CD4-positive, alpha-beta T cell treated with Interleukin-12 subunit alpha and Interleukin-12 subunit beta, for 1 hour (primary cell): ENCODE results near the gene SEC63.
A peak's percentile ranks its signal among the peaks of the same experiment; 100 is the strongest.
"Not testable (repeated sequence)": the region's sequence is repeated elsewhere in the genome, so short reads cannot be mapped to it uniquely, and the experiment has no call there.

Source experiments
- DNase-seq: peaks from one replicate; pipeline ENCODE4 v3.0.0-alpha.2; 2020

SEC63 gene, protein sequence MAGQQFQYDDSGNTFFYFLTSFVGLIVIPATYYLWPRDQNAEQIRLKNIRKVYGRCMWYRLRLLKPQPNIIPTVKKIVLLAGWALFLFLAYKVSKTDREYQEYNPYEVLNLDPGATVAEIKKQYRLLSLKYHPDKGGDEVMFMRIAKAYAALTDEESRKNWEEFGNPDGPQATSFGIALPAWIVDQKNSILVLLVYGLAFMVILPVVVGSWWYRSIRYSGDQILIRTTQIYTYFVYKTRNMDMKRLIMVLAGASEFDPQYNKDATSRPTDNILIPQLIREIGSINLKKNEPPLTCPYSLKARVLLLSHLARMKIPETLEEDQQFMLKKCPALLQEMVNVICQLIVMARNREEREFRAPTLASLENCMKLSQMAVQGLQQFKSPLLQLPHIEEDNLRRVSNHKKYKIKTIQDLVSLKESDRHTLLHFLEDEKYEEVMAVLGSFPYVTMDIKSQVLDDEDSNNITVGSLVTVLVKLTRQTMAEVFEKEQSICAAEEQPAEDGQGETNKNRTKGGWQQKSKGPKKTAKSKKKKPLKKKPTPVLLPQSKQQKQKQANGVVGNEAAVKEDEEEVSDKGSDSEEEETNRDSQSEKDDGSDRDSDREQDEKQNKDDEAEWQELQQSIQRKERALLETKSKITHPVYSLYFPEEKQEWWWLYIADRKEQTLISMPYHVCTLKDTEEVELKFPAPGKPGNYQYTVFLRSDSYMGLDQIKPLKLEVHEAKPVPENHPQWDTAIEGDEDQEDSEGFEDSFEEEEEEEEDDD

DNA sequence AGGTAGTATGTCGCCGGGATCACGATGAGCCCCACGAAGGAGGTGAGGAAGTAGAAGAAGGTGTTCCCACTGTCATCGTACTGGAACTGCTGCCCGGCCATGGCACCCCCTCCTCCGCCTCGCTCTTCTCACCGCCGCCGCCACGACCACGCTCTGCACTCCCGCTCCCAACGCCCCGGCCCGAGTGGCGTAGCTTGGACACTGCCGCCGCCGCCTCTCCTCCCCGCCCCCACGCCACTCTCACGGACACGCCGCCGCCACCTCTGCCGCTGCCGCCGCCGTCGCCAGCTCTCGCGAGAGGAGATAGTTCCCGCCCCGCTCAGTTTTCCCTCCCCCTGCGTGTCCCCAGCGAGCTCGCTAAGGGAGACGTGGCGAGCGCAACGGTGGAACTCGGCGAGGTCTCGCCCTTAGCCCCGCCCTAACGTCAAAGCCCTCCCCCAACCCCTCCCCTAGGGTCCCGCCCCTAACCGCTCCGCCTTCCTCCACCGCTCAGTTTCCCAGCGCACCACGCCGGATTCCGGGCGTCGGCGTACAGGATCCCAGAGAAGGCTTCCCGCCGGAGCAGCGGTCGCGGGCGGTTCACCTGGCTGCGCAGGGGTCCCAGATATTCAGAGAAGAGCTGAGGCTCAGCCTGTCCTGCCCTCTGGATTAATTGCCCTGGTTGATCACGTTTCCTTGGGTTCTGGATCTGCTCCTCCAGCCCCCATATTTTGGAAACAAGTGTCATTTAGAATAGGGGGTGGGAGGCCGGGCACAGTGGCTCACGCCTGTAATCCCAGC is at the start of gene SEC63:
Gene SEC63 (minus strand): TSS at position 300 of the 780 bp plus-strand sequence. CDS start 199 bp downstream, at position 101.
- DNase-seq: peak; percentile 98

DNA sequence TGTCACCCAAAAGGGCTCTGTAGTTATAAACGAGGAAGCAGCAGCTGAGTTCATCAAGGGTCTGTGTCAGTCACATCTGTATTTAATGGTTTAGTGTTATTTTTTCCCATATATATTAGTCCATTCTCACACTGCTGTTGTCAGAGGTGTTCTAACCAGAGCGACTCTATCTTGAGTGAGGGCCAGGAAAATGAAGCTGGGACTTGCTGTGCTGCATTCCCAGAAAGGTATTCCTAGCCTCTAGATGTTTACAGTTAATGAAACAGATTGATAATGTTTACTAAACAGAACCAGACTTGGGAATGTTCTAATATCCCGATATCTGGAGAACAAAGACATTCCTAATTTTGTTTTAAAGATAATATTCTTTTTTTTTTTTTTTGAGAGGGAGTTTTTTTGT is 48.0 kb upstream of the SEC63 start:
- DNase-seq: no peak

DNA sequence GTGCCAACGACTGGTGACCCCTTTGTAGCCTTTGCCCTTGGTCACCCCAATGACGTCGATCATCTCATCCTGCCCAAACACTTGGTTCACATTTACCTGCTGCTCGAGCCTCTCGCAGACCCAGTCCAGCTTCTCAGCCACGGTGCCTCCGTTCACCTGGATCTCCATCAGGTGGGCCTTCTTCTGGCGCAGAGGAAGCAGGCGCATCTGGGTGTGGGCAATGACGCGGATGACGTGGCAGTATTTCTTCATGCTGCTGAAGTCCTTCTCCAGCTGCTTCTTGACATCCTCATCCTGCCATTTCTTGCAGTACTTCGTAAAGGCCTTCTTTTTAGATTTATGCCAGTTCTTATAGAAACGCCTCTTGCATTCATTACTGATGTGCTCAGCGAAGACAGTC is 46.9 kb upstream of the SEC63 start:
- no peak for DNase-seq

DNA sequence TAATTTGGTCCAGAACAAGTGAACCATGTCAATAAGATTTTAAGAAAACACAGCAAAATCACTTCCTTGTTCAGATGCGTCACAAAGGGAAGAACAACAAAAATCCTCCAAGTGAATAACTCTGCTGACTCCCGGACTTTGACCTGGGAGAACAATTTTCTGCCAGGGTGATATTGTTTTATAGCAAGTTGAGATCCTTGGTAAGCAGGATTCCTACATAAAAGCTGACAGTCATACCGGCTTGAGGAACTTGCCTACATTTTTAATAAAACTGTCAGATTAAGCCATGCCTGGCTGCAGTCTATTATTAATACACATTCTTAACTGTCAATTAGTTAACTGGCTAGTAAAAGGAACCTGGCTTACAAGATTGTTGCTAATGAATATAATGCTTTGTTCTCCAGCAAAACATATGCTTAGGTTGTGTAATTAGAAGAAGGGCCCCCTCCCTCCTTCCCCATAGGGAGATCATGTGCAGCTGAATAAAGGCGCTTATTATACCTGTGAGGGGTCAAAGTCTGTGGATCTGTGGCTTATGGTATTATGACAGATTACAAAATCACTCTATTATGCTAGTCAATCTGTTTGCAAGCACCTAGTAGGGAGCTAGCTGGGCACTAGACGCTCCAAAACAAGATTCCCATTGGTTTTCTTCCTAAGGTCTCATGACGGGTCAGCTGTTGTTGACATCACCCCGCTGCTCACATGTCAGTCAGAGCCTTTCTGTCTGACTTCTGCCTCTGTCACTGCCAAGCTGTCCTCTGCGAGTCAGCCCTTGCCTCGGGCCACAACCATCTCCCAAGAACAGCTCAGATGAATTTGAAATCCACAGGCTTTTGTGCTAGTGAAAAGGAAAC is 44.6 kb upstream of the SEC63 start:
- DNase-seq: no peak

DNA sequence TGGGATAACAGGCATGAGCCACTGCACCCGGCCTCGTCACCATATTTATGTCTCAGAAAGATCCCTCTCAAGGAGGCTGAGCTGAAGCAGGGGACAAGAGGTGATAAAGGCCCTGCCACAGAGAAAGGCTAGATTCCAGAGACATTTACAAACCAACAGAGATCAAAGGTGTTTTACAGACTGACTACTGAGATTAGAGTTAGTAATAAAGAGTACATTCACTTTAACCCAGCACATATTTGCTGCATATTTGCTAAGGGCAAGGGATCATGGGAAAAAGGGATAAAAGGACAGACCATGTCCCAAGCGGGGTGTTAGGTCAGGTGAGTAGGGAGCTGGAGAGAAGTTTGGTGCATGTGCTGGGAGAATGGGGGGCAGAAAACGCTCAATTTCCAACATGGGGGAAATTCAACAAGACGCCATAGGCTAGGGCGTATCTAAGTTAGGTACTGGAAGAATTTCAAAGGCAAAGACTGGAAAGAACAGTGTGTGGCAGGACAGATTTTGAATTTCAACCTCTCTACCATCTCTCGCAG is 43.8 kb upstream of the SEC63 start:
- DNase-seq: no peak

DNA sequence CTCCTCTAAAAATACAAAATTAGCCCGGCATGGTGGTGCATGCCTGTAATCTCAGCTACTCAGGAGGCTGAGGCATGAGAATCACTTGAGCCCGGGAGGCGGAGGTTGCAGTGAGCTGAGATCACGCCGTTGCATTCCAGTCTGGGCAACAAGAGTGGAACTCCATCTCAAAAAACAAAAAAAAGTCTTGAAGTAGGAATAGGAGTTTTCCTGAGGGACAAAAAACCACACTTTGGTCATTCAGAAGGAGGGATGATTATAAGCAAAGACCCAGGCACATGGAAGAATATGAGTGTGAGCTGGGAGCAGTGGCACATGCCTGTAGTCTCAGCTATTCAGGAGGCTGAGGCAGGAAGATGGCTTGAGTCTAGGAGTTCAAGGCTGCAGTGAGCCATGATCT is 42.3 kb upstream of the SEC63 start:
- not testable (repeated sequence) for DNase-seq

DNA sequence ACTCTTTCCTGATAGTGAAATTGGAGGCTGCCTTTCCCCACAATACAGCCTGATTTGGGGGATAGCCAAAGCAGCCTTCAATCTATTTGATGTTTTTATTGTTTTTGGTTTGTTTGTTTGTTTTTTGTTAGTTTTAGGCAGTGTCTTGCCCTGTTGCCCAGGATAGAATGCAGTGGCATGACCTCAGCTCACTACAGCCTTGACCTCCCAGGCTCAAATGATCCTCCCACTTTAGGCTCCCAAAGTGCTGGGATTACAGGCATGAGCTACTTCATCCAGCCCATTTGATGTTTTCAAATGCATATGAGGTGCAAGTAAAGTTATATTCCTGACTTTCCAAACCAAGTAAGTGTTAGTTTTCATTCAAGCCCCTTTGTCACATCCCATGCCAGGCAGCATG is 41.3 kb upstream of the SEC63 start:
- DNase-seq: no peak

DNA sequence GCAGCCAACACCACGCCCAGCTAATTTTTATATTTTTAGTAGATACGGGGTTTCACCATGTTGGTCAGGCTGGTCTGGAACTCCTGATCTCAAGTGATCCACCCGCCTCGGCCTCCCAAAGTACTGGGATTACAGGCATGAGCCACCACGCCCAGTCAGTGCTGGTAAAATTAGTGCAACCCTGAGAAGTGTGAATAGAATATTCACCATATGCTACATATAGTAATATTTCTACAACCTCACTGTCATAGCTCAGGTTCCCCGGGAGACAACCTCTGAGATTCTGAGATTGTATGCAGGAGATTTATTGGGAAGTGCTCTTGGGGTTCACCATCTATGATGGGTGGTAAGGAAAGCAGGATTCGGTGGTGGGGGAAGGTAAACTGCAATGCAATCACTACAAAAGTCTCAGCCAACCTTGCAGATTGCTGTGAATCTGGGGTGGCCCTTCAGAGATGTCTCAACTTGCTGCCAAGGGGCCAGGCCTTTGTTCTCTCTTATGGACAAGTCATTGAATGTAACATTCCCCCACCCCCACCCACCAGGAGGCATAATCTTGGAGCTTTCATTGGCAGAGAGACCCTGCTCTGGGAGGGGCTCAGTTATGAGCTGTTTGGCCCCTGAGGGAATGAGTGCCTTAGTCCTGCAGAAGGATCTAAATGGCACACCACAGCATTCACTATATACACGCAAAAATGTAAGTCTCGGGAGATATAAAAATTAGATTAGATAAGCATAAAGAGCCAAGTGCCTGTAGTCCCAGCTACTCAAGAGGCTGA is 34.0 kb upstream of the SEC63 start:
- DNase-seq: no peak

DNA sequence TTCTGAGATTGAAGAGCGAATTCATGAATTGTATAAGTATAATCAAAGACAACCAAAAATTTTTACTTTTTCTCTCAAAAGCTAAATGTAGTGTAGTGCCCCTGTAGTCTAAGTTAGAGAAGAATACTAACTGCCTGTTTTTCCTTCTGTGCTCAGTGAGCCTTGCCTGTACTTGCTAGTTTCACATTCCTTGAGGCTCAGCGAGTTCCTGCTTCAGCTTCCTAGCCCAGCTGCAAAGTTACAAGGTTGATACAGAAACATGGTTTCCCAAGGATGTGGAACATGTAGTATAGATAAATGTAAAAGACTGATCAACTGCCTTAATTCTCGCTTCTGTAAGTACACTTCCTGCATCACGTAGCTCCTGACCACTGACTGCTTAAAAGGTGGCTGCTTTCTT is 33.1 kb upstream of the SEC63 start:
- DNase-seq: no peak

DNA sequence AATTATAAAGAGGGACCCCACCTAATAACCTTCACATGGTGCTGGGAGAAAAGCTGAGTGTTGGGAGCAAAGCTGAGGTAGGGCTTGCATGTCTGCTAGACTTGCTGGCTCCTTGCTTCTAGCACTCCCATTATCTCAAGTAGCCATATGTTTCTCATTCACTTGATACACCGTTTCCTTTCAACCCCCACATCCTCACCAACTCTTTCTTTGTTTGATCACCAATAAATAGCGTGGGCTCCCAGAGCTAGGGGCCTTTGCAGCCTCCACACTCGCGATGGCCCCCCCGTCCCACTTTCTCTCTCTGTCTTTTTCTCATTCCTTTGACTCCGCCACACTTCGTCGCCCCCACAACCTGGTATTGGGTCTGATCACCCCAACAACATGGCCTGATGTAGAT is 32.6 kb upstream of the SEC63 start:
- DNase-seq: not testable (repeated sequence)

DNA sequence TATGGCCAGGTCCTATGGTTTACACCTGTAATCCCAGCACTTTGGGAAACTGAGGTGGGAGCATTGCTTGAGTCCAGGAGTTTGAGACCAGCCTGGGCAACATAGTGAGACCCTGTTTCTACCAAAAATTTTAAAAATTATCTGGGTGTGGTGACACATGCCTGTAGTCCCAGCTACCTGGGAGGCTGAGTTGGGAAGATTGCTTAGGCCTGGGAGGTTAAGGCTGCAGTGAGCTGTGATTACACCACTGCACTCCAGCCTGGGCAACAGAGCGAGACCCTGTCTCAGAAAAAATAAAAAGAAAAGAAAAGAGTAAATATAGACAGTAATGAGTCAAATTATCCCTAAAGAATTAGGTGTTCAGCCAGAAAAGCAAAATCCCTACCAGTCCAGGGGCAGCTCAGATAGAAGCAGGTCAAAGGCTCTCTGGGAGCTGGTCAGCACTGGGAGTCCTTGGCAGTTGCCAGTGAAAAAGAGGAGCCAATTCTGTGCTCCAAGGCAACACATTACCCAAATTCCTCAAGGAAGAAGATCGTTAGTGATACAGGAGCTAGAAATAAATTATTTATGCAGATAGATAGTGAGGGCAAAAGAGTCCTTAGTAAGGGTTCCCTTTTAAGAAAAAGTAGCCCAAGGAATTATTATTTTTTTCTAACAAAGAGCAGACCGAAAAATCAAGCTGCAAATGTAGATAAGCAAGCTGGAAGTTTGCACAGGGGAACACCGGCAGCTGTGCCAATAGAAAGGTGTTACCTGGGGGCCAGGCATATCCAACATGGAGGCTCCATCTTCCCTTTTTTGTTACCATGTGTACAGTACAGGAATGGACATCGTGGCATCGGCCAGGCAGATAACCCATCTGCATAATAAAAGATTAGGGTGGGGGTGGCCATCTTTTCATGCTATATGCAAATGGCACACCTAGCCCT is 31.4 kb upstream of the SEC63 start:
- DNase-seq: no peak

DNA sequence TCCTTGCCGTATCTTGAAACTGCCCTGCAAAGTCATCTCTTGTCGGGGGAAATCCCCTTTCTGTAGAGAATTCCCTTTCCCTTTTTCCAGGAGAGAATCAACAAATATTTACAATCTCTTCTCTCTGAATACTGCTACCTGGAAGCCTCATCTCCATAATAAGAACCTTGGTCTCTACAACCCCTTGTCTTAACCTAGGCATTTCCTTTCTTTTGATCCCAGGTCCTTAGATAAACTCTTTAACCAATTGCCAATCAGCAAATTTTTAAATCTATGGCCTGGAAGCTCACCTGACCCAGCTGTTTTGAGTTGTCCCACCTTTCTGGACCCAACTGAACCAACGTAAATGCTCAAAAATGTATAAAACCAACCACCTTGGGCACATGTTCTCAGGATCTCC is 30.6 kb upstream of the SEC63 start:
- no peak for DNase-seq

DNA sequence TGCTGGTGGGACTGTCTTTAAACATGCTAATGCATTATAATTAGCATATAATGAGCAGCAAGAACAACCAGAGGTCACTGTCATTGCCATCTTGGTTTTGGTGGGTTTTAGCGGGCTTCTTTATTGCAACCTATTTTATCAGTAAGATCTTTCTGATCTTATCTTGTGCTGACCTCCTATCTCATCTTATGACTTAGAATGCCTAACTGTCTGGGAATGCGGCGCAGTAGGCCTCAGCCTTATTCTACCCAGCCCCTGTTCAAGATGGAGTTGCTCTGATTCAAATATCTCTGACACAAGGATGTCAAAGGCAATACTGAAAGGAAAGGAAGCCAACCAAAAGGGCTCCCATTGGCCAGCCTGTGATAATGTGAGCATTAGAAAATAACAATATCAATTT is 29.8 kb upstream of the SEC63 start:
- no peak for DNase-seq

DNA sequence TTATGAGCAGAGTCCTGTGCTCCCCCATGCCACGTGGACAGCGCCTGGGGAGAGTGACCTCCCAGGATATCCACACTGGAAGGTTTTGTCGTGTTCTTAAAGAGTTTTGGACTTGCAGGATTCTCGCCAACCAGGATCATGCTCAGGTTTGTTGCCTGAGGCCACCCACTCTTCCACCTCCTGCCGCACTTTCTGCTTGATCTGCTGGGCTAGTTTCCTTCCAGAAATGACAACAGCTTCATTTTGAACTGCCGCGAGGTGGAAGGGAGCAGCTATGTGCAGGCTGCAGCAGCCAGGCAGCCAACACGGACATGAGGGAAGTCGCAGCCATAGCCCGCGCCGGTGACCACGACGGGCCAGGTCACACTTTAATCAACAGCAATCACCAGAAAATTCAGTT is 27.7 kb upstream of the SEC63 start:
- DNase-seq: no peak

DNA sequence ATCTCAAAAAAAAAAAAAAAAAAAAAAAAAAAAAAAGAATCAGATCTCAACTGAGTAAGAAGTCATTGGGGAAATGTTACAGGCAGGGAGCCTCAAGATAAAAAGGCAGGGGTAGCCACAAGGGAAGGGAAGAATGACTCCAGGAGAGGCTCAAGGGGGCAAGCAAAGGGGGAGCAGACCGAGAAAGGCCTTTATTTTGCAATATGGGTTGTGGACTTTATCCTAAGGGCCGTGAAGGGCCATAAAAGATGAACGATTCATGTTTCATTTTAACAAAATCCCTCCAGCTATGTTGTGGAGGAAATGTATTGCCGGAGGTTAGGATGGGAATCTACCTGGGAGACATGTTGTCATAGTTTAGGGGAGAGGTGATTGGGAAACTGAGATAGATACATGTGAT is 25.8 kb upstream of the SEC63 start:
- DNase-seq: no peak

DNA sequence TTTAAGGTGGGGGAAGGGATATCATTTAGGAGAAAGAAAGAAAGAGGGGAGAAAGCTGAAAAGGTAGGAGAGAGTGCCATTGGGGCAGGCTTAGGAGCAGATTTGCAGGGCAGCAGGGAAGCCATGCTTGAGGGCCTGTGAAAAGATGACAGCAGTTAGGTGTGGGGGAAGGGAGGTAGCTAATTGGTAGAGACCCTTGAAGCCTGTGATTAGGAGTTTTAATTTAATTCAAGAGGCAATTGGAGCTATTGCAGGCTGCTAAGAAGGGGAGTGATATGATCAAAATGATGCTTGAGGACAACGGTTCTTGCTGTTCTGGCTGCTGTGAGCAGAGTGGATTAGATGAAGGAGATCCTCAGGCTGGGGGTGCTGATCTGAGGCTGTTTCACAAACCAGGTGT is 24.5 kb upstream of the SEC63 start:
- no peak for DNase-seq

DNA sequence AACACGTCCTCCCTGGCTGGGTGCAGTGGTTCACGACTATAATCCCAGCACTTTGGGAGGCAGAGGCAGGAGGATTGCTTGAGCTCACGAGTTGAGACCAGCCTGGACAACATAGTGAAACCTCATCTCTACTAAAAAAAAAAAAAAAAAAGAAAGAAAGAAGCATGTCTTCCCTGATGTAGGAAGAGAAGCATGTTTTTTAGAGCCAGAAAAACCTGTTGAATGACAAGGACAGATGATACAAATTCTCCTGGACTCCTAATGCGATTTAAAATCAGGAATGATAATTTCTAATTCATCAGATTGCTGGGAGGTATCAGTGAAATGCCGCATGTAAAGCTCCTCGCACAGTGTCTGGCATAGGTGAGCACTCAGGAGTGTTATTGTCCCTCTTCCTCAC is 23.7 kb upstream of the SEC63 start:
- DNase-seq: no peak

DNA sequence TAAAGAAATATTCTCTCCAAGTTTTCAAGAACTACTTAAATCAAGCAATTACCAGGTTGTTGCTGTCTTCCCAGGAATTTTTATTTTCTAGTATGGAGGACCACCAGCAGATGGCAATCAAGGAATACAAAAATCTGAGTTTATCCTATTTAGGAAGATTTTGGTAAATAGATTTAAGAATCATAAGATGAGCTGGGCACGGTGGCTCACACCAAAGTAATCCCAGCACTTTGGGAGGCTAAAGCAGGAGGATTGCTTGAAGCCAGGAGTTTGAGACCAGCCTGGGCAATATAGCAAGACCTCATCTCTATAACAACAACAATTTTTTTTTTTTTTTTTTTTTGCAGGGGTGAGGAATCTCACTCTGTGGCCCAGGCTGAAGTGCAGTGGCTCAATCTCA is 19.3 kb upstream of the SEC63 start:
- DNase-seq: no peak

DNA sequence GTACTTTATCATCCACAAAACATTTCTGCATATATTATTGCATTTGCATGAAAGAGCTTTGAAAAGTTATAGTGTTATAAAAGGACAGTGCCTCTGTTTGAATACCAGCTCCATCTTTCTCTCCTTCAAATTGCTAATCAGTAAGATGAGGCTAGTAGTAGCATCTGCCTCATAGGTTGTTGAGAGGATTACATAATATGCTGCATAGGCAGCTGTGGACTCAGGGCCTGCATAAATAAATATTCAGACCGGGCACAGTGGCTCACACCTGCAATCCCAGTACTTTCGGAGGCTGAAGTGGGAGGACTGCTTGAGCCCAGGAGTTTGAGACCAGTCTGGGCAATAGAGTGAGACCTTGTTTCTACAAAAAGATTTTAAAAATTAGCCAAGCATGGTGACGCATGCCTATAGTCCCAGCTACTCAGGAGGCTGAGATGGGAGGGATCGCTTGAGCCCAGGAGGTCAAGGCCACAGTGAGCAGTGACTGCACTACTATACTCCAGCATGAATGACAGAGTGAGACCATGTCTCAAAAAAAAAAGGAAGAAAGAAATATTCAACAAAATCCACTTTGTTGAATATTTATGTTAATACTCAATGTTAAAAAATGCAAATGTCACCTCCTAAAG is 18.3 kb upstream of the SEC63 start:
- DNase-seq: no peak

DNA sequence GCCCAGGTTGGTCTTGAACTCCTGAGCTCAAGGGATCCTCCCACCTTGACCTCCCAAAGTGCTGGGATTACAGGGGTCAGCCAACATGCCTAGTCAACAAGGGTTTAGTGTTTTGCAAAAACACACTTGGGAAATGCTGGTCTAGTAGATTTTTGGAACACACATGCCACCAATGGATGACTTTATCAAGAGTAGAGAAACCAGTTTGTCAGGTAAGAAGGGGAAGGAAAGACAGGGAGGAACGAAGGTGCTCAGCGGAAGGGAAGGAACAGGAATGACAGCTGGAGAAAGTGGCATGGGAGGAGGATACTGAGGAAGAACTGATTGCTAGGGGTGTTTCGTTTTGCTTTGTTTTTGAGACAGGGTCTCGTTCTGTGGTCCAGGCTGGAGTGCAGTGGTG is 15.6 kb upstream of the SEC63 start:
- no peak for DNase-seq
